Endometrial microvascular endothelial cells (primary cell): Measurements from ENCODE around the gene SMTNL2. TPM values are rescaled to one million over a fixed set of nuclear protein-coding genes. Genes with fewer than 3 reads are reported as not detected.
"Not testable (repeated sequence)": the region's sequence is repeated elsewhere in the genome, so short reads cannot be mapped to it uniquely, and the experiment has no call there.

ENCODE experiments used
- in situ Hi-C: cut with HindIII; loops from 2 replicates; pipeline ENCODE4 v1.10.0; 2017; ENCODE audit warnings: low sequenced_read_pairs, low pct_unique_long_range_greater_than_20kb; ENCODE audit errors: inconsistent ontology term
- total RNA-seq: library from RNA; depleted of rRNA; stranded (reverse); fragments of >200 nt; gene quantifications from one replicate; pipeline ENCODE4 v1.2.3, GENCODE V29; 2015; ENCODE audit errors: inconsistent ontology term

SMTNL2 gene
- total RNA-seq, 1 donor from 2014 or later: not detected

DNA sequence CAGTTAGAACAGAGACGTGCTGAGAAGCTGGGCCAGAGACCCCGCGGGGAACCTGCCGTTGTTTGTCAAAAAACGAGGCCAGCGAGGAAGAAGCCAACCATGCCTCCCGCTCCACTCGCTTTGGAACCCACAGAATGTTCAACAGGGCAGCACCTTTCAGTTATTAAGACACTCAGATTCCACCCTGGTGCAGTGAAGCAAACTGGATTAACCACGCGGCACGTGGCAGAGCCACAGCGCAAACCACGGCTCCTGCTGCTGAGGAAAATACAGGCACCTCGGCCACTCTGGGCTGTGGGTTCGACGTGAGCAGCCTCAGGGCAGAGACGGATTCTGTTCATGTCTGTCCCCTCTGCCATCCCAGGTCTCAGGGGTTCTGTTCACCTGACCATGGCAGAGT is 32.8 kb downstream of the SMTNL2 start:
- in situ Hi-C loops: no loop called here

DNA sequence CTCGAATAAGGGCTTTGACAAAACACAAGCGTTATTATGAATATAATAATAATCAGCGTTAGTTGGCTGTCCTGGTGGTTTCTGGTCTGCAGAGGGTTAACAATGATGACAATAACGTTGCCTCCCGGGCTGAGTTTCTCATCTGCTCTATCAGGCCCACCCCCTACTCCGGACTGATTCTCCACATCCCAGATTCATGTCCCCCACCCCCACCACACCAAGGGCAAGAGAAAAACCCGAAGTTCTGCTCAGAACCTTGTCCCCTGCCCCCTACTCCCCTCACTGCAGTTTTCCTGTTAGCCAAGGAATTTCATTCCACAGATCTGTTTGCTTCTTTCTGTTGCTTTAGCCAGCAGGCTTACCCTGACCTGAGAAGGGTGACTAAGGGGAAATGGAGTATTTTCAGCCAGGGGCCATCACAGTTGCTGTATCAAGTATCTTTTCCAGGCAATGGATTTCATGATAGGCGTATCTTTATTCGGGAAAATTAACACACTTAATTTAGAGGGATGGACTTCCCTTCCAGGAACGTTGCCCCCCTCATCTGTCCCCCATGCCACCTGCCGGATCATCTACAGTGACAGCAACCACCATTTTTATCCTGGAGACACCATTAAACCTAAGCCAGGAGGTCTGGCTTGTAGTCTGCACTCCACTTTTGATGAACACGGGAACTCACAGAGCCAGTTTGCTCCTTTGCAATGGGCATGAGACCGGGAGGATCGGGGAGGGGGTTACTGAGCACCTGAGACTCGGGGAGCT is 33.4 kb downstream of the SMTNL2 start:
- in situ Hi-C loops: no loop called here

DNA sequence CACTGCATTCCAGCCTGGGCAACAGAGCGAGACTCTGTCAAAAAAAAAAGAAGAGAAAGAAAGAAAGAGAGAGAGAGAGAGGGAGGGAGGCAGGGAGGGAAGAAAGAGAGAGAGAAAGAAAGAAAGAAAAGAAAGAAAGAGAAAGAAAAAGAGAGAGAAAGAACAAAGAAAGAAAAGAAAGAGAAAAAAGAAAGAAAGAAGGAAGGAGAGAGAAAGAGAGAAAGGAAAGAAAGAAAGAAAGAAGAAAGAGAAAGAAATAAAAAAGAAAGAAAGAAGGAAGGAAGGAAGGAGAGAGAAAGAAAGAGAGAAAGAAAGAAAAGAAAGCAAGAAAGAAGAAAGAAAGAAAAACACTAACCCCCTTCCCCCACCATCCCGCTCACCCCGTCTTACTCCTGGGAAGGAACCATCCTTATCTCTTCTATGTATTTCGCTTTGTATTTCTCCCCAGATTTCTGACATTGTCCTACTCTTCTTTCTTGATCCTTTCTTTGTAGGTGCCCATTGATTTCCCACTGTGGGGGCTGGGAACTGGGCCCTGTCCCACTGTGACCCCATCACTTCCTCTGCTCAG is 36.3 kb downstream of the SMTNL2 start:
- in situ Hi-C loops: no loop called here

DNA sequence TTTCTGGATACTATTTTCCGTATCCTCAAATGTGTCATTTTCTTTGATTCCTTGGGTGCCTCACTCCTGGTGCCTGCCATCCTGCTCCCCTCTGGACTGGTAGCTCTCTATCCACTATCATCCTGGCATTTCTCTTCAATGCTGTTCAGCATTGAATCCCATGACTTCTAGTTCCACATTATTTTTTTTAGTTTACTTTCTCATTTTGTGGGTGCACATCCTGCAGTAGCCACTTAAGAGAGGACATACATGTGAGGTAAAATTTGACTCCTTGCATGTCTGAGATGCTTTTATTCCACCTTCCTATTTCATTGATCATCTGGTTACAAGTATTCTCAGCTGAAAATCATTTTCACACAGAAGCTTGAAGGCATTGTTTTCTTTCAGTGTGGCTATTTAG is 38.0 kb downstream of the SMTNL2 start:
- in situ Hi-C loops: no loop called here

DNA sequence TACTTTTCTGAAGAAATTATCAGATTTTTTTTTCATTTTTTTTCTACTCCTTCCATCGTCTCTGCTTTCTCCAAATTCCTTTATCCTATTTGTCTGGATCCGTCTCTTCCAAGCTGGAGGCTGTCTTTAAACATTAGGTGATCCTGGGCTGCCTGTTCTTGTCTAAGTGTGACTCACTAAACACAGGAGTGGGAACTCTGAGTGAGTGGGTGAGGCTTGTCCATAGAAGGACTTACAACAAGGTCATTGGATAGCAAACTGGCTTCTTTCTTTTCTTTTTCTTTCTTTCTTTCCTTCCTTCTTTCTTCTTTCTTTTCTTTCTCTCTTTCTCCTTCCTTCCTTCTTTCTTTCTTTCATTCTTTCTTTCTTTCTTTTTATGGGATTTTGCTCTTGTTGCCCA is 38.9 kb downstream of the SMTNL2 start:
- in situ Hi-C loops: no loop called here

DNA sequence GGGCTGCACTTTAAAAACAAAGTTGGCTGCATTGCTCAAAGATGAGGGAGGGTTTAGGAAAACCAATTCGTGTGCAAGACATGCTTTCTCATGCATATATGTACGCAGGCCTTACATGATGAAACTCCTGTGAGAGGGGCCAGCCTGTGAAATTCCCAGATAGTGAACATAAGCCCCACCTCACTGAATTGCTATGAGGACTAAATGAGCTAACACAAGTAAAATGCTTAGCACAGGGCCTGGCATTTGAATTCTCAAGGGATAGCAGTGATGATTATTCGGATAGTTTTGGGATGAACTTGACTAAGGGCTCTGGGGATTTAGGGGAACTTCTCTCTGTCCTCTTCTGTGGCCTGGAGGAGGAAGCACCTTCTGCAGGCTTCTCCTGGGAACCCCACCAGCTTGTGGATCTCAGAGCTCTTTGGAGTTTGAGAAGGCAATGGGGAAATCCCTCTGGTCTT is 40.2 kb downstream of the SMTNL2 start:
- in situ Hi-C loops: not testable (repeated sequence)

DNA sequence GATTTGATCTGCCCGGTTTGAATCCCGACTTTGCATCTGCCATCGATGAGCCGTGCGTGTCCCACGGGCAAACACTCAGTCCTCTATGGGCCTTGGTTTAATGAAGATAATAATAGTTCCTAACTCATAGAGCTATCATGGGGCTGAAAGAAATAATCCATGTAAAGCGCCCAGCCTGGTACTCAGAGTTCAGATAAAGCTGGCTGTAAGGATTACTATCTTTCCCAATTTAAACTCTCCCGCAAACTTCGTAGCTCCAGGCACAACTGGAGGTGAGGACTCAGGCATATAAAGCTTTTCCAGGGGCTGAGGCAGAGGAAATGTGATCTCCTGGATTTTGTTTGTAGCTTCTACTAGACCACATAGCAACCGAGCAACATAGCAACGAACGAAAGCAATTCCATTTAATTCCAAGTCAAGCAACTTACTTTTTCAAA is 40.9 kb downstream of the SMTNL2 start:
- in situ Hi-C loops: no loop called here

DNA sequence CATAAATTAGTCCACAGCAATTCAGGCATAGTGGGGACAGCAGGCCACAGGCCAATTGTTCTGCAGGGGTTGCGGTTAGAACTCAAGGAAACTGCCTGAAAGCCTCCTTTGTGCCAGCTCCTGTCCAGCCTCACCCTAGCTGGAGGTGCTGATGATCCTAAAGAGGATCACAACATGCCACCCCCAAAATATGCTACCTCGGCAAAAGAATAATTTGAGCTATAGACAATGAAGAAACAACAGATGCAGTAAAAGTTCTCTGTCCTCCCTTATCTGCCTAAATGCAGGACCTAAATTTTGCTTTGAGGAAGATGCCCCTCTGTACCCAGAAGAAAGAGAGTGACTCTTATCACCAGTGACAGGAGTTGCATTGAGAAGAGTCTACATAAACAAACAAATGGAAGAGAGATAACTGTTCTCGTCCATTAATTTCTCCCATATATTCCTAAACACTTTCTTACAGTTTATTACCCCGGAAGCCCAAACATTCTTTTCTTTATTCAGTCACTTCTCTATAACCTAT is 42.5 kb downstream of the SMTNL2 start:
- in situ Hi-C loops: no loop called here

DNA sequence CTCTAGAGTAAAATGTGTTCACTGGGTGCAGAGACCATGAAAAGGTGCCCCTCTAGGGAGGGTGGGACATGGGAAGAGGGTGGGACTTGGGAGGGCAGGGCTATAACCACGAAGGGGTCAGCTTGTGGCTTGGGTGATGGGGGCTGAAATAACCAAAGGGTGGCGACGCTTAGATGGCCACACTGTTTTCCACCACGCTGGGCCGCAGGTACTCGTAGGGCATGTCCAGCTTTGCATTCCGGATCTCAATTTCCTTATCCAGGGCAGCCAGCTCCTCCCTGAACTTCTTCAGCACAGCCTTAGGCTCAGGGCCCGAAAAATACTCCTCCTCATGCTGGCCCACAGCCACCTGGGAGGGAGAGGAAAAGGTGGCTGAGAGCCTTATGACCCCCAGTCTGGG is 47.1 kb downstream of the SMTNL2 start:
- in situ Hi-C loops: no loop called here

DNA sequence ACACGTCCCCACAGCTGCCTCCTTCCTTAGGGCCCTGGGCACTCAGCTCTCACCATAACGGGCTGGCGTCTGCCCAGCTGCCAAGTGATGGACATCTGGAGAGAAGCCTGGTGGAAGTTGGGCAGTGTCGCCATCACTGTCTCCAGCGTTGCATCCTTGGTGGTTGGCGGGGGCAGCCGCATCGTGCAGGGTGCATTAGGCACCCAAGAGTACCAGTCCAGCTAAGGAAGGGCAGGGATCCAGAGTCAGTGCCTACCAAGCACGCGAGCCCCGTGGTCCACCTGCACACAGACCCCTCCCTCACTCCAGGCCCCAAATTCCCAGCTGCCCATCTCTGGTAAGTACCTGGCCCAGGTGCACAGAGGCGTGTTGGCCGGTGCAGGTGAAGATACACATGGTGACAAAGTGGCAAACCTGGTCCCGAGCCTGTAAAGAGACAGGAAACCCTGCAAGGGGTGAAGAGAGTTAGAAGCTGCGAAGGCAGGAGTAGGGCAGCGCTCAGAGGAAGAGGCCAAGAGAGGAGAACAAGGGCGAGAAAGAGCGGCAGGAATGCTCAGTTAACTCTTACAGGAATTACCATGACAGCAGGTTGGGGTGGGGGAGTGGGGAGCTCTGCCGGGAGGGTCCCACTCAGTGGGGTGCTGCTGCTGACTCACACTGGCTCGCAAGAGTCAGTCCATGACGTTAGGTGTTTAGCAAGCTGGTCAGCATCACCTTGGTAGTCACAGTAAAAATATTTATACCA is 47.7 kb downstream of the SMTNL2 start:
- in situ Hi-C loops: no loop called here

DNA sequence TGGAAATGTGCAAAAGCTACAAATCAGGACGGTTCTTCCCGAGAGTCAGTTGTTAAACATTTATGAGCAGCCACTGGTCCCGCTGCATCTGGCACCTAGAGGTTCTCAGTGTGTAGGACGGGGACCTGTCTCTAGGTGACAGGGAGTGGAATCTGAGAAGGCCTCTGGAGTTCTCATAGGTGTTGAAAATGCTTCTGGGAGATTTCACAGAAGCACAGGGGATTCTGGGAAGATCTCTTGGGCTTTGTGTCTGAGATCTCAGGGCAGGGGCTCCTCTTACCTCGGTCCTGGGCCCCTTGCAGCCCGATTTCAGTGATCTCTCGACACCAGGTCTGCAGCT is 48.2 kb downstream of the SMTNL2 start:
- in situ Hi-C loops: no loop called here

DNA sequence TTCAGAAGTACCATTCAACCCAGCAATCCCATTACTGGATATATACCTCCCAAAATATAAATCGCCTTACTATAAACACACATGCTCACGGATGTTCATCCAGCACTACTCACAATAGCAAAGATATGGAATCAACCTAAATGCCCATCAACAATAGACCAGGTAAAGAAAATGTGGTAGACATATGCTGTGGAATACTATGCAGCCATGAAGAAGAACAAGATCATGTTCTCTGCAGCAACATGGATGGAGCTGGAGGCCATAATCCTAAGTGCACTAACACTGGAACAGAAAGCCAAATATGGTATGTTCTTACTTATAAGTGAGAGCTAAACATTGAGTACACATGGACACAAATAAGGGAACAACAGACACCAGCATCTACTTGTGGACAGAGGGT is 49.3 kb downstream of the SMTNL2 start:
- in situ Hi-C loops: no loop called here

DNA sequence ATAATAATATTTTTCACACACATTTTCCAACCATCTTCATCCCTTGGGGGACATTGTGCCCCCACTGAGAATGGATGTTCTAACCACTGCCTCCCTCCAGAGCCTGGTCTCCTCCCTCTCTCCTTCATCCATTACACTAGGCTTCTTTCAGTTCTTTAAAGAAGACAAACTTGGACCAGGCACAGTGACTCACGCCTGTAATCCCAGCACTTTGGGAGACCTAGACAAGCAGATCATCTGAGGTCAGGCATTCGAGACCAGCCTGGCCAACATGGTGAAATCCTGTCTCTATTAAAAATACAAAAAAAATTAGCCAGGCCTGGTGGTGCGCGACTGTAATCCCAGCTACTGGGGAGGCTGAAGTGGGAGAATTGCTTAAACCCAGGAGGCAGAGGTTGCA is 50.6 kb downstream of the SMTNL2 start:
- in situ Hi-C loops: no loop called here

DNA sequence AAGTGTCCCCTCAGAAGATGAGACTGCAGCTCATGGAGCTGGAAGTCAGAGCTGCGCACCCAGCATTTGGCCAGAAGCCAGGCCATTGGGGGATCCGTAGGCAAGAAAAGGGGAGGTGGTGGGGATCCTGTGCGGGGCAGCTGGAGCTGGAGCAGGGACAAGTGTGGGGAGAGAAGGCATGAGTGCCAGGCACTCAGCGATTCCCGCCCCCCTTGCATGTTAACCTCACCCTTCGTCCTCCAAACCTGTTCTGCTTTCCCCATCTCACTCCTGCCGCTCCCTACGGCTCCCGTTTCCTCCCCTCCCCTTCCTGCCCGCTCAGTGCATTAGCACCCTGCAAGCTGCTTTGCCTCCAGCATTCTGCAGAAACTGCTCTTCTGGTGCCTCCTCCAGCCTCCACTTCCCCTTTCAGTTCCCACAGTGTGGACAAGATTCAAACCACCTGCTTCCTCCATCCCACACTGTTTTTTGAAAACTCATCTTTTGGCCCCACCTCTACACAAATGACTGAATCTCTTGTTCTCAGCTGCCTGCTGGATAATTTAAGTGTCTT is 51.6 kb downstream of the SMTNL2 start:
- in situ Hi-C loops: no loop called here

DNA sequence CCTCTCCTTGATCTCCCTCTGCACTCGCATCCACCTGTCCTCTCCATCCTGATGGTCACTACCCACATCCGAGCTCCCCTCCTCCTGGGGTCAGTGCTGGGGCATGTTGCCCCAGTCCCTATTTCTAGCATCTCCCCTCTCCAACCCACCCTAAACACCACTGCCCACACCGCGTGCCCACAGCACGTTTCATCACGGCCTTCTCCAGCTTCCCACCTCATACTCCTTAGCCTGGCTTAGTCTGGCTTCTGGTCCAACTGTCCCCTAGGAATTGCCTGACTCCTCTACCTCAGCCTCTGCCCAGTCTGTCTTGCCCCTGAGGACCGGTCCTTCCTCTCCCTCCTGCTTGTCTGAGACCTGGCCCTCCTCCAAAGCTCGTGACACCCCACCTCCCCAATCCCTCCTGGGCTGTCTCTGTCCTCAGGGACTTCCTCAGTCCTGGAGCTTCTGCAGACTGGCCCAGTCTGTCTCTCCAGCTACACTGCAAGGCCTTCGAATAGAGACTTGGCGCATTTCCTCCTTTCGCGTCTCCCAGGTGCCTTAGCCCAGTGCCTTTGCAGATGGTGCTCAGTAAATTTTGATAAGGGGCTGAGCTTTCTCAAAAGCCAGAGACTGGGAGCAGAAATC is 52.3 kb downstream of the SMTNL2 start:
- in situ Hi-C loops: no loop called here

DNA sequence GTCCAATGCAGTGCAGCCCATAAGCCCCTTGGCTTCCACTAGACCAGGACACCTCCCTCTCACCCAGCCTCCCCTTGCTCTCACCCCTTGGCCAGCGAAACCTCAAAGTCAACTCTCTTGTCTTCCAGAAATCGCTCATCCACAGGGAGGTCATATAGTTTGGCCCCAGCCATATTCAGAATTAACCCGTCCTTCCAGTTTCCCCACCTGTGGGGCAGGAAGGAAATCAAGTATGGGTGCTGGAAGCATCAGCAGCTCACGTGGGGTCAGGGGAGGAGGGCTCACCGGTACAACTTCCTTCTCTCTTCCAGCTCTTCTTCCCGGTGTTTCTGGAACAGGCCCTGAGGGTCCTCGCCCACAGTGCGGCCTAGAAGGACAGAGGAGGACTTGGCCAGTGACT is 54.4 kb downstream of the SMTNL2 start:
- in situ Hi-C loops: not testable (repeated sequence)

DNA sequence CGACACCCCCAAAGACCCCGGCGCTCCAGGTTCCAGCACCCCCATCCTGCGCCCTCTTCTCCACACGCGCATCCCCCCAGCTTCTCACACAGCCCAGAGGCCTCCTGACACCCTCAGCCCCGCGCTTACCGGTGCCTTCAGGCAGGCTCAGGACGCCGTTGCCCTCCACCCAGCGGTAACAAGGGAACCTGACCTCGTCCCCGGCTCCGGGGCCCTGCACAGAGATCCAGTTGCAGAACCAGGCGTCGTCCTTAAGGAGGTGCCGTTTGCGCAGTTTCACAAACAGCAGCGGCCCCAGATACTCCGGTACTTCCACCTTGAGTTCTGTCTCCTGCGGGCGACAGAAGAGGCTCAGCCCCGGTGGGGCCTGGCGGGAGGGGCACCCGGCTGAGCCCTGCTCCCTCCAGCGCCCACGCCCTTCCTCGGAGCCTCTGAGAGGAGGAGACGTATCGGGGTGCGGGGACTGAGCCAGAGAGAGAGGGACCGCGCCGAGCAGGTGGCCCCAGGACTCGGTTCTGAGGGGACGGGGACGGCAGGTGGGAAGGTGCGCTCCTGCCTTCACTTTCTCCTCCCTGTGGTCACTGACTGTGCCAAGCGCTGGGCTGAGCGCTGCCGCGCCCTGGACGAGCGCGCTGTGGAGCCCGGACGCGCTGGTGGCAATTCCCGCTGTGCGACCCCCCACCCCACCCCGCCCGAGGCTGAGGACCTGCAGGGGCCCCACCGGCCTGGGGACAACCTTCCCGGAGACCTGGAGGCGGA is 55.2 kb downstream of the SMTNL2 start:
- in situ Hi-C loops: not testable (repeated sequence)

DNA sequence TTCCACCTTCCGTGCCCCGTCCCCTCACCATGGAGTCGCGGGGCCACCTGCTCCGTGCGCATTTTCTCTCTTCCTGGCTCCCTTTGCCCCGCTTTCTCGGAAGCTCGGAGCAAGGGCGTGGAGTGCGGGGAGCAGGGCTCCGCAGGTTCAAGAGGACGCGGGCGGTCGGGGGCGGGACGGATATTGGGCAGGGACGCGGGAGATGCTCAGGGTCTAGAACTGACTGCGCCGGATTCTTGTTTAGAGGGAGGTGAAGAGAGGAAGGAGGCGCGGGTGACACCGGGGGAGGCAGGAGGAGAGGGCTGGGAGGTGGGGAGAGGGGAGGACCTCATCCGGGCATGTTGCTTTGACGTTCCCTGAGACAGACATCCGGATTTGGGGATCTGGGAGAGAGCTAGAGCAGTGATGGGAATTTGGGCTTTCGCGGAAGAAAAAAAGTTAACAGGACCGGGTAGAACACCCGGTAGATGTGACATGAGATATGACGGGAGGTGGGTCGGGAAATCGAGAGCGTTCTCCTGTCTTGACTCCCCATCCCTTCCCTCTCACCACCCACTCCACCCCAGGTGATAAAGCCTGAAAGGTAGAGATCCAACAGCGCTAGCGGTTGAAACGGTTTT is 56.4 kb downstream of the SMTNL2 start:
- in situ Hi-C loops: not testable (repeated sequence)
